GM19455 (cell line): ENCODE data around the gene PDE1A.
"Not testable (repeated sequence)": the region's sequence is repeated elsewhere in the genome, so short reads cannot be mapped to it uniquely, and the experiment has no call there.

Experiments used
- ATAC-seq: cut with Tn5 transposase; IDR thresholded peaks from one replicate; pipeline ENCODE4 v1.9.1; 2021; ENCODE audit not compliant: unreplicated experiment

PDE1A gene

GRCh38 chr2:182281276-182281675, 145.6 kb downstream of the PDE1A start:
- no peak for ATAC-seq

GRCh38 chr2:182280118-182280517, 146.7 kb downstream of the PDE1A start:
- ATAC-seq = no peak

GRCh38 chr2:182276662-182277061, 150.2 kb downstream of the PDE1A start:
- ATAC-seq = not testable (repeated sequence)

GRCh38 chr2:182267971-182268370, 158.9 kb downstream of the PDE1A start:
- no peak for ATAC-seq

GRCh38 chr2:182266909-182267308, 159.9 kb downstream of the PDE1A start:
- no peak for ATAC-seq

- no peak for ATAC-seq
These were observed 161.1 kb downstream of the PDE1A start for GRCh38 chr2:182265718-182266117.

GRCh38 chr2:182261860-182262387, 164.9 kb downstream of the PDE1A start:
- ATAC-seq = no peak

- ATAC-seq = no peak
These were observed 167.1 kb downstream of the PDE1A start for GRCh38 chr2:182259629-182260150.

- no peak for ATAC-seq
These were observed 174.3 kb downstream of the PDE1A start for GRCh38 chr2:182252534-182252933.

- ATAC-seq = no peak
These were observed 177.9 kb downstream of the PDE1A start for GRCh38 chr2:182248898-182249297.

GRCh38 chr2:182248362-182248761, 178.5 kb downstream of the PDE1A start:
- no peak for ATAC-seq

- ATAC-seq = no peak
These were observed 179.0 kb downstream of the PDE1A start for GRCh38 chr2:182247831-182248230.

- no peak for ATAC-seq
These were observed 180.9 kb downstream of the PDE1A start for GRCh38 chr2:182245963-182246362.

- no peak for ATAC-seq
These were observed 184.2 kb downstream of the PDE1A start for GRCh38 chr2:182242609-182243008.

GRCh38 chr2:182241936-182242335, 184.9 kb downstream of the PDE1A start:
- no peak for ATAC-seq

- peak; percentile 100 for ATAC-seq
These were observed 185.9 kb downstream of the PDE1A start for GRCh38 chr2:182240862-182241371.

GRCh38 chr2:182230561-182230960, 196.3 kb downstream of the PDE1A start:
- ATAC-seq = no peak

- ATAC-seq = no peak
These were observed 197.5 kb downstream of the PDE1A start for GRCh38 chr2:182229297-182229696.

- no peak for ATAC-seq
These were observed 198.1 kb downstream of the PDE1A start for GRCh38 chr2:182228741-182229140.

- no peak for ATAC-seq
These were observed 198.8 kb downstream of the PDE1A start for GRCh38 chr2:182228073-182228473.

GRCh38 chr2:182226807-182227206, 200.0 kb downstream of the PDE1A start:
- ATAC-seq = no peak

- no peak for ATAC-seq
These were observed 202.2 kb downstream of the PDE1A start for GRCh38 chr2:182224669-182225068.

GRCh38 chr2:182220998-182221397, 205.8 kb downstream of the PDE1A start:
- ATAC-seq = no peak
